Measurements from ENCODE around the gene GFAP. TPM values are rescaled to one million over a fixed set of nuclear protein-coding genes. Genes with fewer than 3 reads are reported as not detected.

GFAP gene
- total RNA-seq, 1 experiment from 2014 or later, result not detected

- ChIA-PET POLR2A (ENCODE audit: low non-redundant PET) (no interaction called here), CTCF (interaction anchor here (0.5 kb wide), 1 partner anchor 155 kb away, joined by 5 read pairs; no protein-coding TSS in a partner anchor)
- Histone ChIP-seq H3K27me3 (replicated peaks; ENCODE audit: insufficient read depth, low read depth, low read length, poor library complexity) (no peaks in the 10 kb centered on the region), H3K4me1 (ENCODE audit: insufficient read depth, low read length, poor library complexity, severe bottlenecking) (no peaks in the 10 kb centered on the region), H3K27ac (ENCODE audit: low read depth, low read length, poor library complexity, severe bottlenecking) (no peak overlapping the region), H3K36me3 (ENCODE audit: insufficient read depth, low read length, poor library complexity, severe bottlenecking) (peaks cover 21% of the 10 kb centered on the region), H3K4me3 (ENCODE audit: low read depth, low read length, poor library complexity, severe bottlenecking) (no peak overlapping the region), H3K9me3 (ENCODE audit: low read depth, low read length, poor library complexity, severe bottlenecking) (no peaks in the 10 kb centered on the region)
- intact Hi-C loops (cut with micrococcal nuclease; ENCODE audit: unreplicated experiment), result no loop called here
- DNase-seq (ENCODE audit: low spot score), result no peak
- no peak for TF ChIP-seq EZH2 (IDR thresholded peaks at IDR 0.05; ENCODE audit: borderline replicate concordance, low read depth, low read length, poor library complexity, severe bottlenecking)
- no peak for TF ChIP-seq CTCF (conservative IDR thresholded peaks at IDR 0.05; ENCODE audit: low read depth, low read length)
- BruUV-seq (replicated peaks), result no TSS peak
Observed at GRCh38 chr17:44859701-44860100, 55.6 kb downstream of the GFAP start.

- no peak for TF ChIP-seq EZH2 (IDR thresholded peaks at IDR 0.05; ENCODE audit: borderline replicate concordance, low read depth, low read length, poor library complexity, severe bottlenecking)
- no peak for TF ChIP-seq CTCF (conservative IDR thresholded peaks at IDR 0.05; ENCODE audit: low read depth, low read length)
- intact Hi-C loops (cut with micrococcal nuclease; ENCODE audit: unreplicated experiment), result no loop called here
- no peaks in the 10 kb centered on the region for H3K27me3 ChIP-seq (replicated peaks; ENCODE audit: insufficient read depth, low read depth, low read length, poor library complexity)
- POLR2A ChIA-PET (ENCODE audit: low non-redundant PET), result no interaction called here
- no peak for DNase-seq (ENCODE audit: low spot score)
- no TSS peak for BruUV-seq (replicated peaks)
- peaks cover 15% of the 10 kb centered on the region for H3K36me3 ChIP-seq (ENCODE audit: insufficient read depth, low read length, poor library complexity, severe bottlenecking)
- H3K27ac ChIP-seq (ENCODE audit: low read depth, low read length, poor library complexity, severe bottlenecking), result no peak overlapping the region
- CTCF ChIA-PET, result no interaction called here
- H3K4me1 ChIP-seq (ENCODE audit: insufficient read depth, low read length, poor library complexity, severe bottlenecking), result no peaks in the 10 kb centered on the region
- H3K9me3 ChIP-seq (ENCODE audit: low read depth, low read length, poor library complexity, severe bottlenecking), result no peaks in the 10 kb centered on the region
- no peak overlapping the region for H3K4me3 ChIP-seq (ENCODE audit: low read depth, low read length, poor library complexity, severe bottlenecking)
Observed at GRCh38 chr17:44854192-44854591, 61.1 kb downstream of the GFAP start.

Small RNA genes within 50 kb of the gene (microRNA-seq; reads per million reads assigned to microRNA genes)
- 8.1 reads per million, percentile 24 among the genes with 10 or more reads in this experiment for gene MIR6783

Other genes with a start within 250 kb of the GFAP start
- 20.3 and 21.1 TPM in 2 replicates for gene CCDC43, start 225.7 kb downstream of the GFAP start, total RNA-seq (2021)
- 20.5 and 24.0 TPM in 2 replicates for gene DBF4B, start 206.8 kb downstream of the GFAP start, total RNA-seq (2021)
- gene ADAM11, start 156.5 kb downstream of the GFAP start, total RNA-seq (2021), result 0.17 and 0.59 TPM in 2 replicates
- 31.6 and 39.0 TPM in 2 replicates for gene GJC1, start 85.2 kb downstream of the GFAP start, total RNA-seq (2021)
- gene HIGD1B, start 67.6 kb downstream of the GFAP start, total RNA-seq (2021), result not detected in 2 replicates
- 133 and 144 TPM in 2 replicates for gene EFTUD2, start 16.1 kb downstream of the GFAP start, total RNA-seq (2021)
- gene KIF18B, start 32.3 kb upstream of the GFAP start, total RNA-seq (2021), result 49.4 and 54.3 TPM in 2 replicates
- gene C1QL1, start 52.8 kb upstream of the GFAP start, total RNA-seq (2021), result 8.6 and 10.8 TPM in 2 replicates
- 19.1 and 21.8 TPM in 2 replicates for gene DCAKD, start 136.1 kb upstream of the GFAP start, total RNA-seq (2021)
- gene NMT1, start 145.8 kb upstream of the GFAP start, total RNA-seq (2021), result 108 and 118 TPM in 2 replicates
- 12.0 and 18.5 TPM in 2 replicates for gene PLCD3, start 217.0 kb upstream of the GFAP start, total RNA-seq (2021)
- gene ACBD4, start 220.2 kb upstream of the GFAP start, total RNA-seq (2021), result 1.4 and 4.2 TPM in 2 replicates
- gene HEXIM1, start 233.0 kb upstream of the GFAP start, total RNA-seq (2021), result 21.2 and 22.1 TPM in 2 replicates
- 4.6 and 4.8 TPM in 2 replicates for gene HEXIM2, start 246.4 kb upstream of the GFAP start, total RNA-seq (2021)